K562 (cell line): Measurements from ENCODE around the gene OR9A4. TPM values are rescaled to one million over a fixed set of nuclear protein-coding genes. Genes with fewer than 3 reads are reported as not detected.

ENCODE experiments used
- ATAC-seq: fragments of 200-7000 bp; cut with Tn5 transposase; 3 replicates; pipeline ENCODE4 v1.9.1; 2020; ENCODE audit warnings: moderate library complexity
- BruUV-seq: library from RNA; stranded (reverse); fragments of 400-500 nt; replicated peaks from 2 replicates; lab custom pipeline; 2021; lab: Mats Ljungman, UMichigan
- CTCF ChIA-PET: fragments of 300-600 bp; formaldehyde crosslinking; extraction: SDS; loops from one replicate; lab custom pipeline; 2021; ENCODE audit warnings: low intra/inter-chr PET ratio; lab: Yijun Ruan, JAX
- POLR2A ChIA-PET: fragments of 300-600, 350-650 bp; sonication (Branson Sonifier 250); formaldehyde crosslinking; extraction: SDS; loops from one replicate; lab custom pipeline; 2021; ENCODE audit warnings: antibody characterized with exemption, inconsistent platforms; lab: Yijun Ruan, JAX
- DNase-seq, 4 experiments: peaks; one replicate each; pipeline versions ENCODE4 v3.0.0 to v3.0.0-alpha.2; 2011 to 2018; ENCODE audit warnings: low spot score in 3 of 4, mixed read lengths in 3 of 4; ENCODE audit errors: extremely low read depth in 1 of 4
- FAIRE-seq: peaks from 2 replicates; lab custom pipeline; 2011; peaks lifted over from hg19 to GRCh38; lab: Jason Lieb, UNC
- H2AFZ ChIP-seq: 2 replicates; pipeline ENCODE4 v1.6.0; 2011; ENCODE audit warnings: low read depth, low read length, control low read depth, inconsistent platforms
- H3K27ac ChIP-seq: fragments of 200-600 bp; 3 replicates; pipeline ENCODE4 v1.8.0; 2011; ENCODE audit warnings: low read depth, mild to moderate bottlenecking, control low read depth, inconsistent platforms, low read length, moderate library complexity, mixed read lengths; ENCODE audit errors: extremely low read depth
- H3K27me3 ChIP-seq, 2 experiments: fragments of 300-600 bp in 1 of 2; 2 replicates in 1 of 2; 3 replicates in 1 of 2; pipeline versions ENCODE4 v1.6.0 to v1.8.0; 2011; ENCODE audit warnings: inconsistent platforms in 2 of 2, low read length in 2 of 2, mild to moderate bottlenecking in 1 of 2, mixed read lengths in 1 of 2, moderate library complexity in 1 of 2; ENCODE audit not compliant: control insufficient read depth in 2 of 2, insufficient read depth in 2 of 2
- H3K36me3 ChIP-seq: fragments of 300-600 bp; 3 replicates; pipeline ENCODE4 v1.8.0; 2011; ENCODE audit warnings: mild to moderate bottlenecking, low read length, inconsistent platforms; ENCODE audit not compliant: control insufficient read depth, insufficient read depth
- H3K4me1 ChIP-seq, 2 experiments: fragments of 200-600 bp in 1 of 2; replicated peaks in 1 of 2; 2 replicates in 1 of 2; 3 replicates in 1 of 2; pipeline versions ENCODE4 v1.5.1 to v1.8.0; 2011; ENCODE audit warnings: inconsistent platforms in 2 of 2, low read length in 2 of 2, mild to moderate bottlenecking in 1 of 2, mixed read lengths in 1 of 2, moderate library complexity in 1 of 2; ENCODE audit not compliant: control insufficient read depth in 2 of 2, insufficient read depth in 2 of 2
- H3K4me2 ChIP-seq: 2 replicates; pipeline ENCODE4 v1.6.1; 2011; ENCODE audit warnings: low read length, control low read depth, inconsistent platforms, mixed read lengths; ENCODE audit not compliant: insufficient read depth
- H3K4me3 ChIP-seq: fragments of 200-600 bp; sonication (generic), shearing (Covaris generic); 2 replicates; pipeline ENCODE4 v1.5.1; 2016; ENCODE audit warnings: control low read depth, inconsistent platforms
- H3K79me2 ChIP-seq: fragments of 200-600 bp; 3 replicates; pipeline ENCODE4 v1.8.0; 2011; ENCODE audit warnings: low read length, inconsistent platforms; ENCODE audit not compliant: control insufficient read depth, insufficient read depth
- H3K9ac ChIP-seq, 2 experiments: 2 replicates each; pipeline versions ENCODE4 v1.6.0 to v1.6.1; 2011; ENCODE audit warnings: low read depth in 2 of 2, low read length in 2 of 2, control low read depth in 1 of 2, inconsistent platforms in 1 of 2, mild to moderate bottlenecking in 1 of 2, mixed read lengths in 1 of 2; ENCODE audit not compliant: insufficient read depth in 1 of 2
- H3K9me1 ChIP-seq: one replicate; pipeline ENCODE4 v1.6.0; 2011; ENCODE audit warnings: inconsistent platforms, mild to moderate bottlenecking, low read length, moderate library complexity; ENCODE audit not compliant: control insufficient read depth, insufficient read depth
- H3K9me3 ChIP-seq: replicated peaks from 2 replicates; pipeline ENCODE4 v1.5.1; 2011; ENCODE audit warnings: low read depth, low read length, inconsistent platforms; ENCODE audit not compliant: control insufficient read depth, insufficient read depth
- H4K20me1 ChIP-seq: replicated peaks from 2 replicates; pipeline ENCODE4 v1.6.1; 2011; ENCODE audit warnings: low read length, inconsistent platforms, mixed read lengths; ENCODE audit not compliant: control insufficient read depth, insufficient read depth
- ATF6 ChIP-seq: sonication (generic); formaldehyde crosslinking; IDR thresholded peaks from 2 replicates; pipeline ENCODE4 v1.4.0; 2020; ENCODE audit warnings: mild to moderate bottlenecking, missing genetic modification reagents
- DPF2 ChIP-seq: fragments of 450-650 bp; IDR thresholded peaks from 2 replicates; pipeline ENCODE4 v1.6.1; 2016
- FOXP1 ChIP-seq: sonication (generic); formaldehyde crosslinking; IDR thresholded peaks from 2 replicates; pipeline ENCODE4 v1.8.0; 2022; ENCODE audit warnings: mild to moderate bottlenecking, missing genetic modification reagents
- MAFF ChIP-seq: IDR thresholded peaks from 2 replicates; pipeline ENCODE4 v1.6.1; 2012; ENCODE audit warnings: low read length, improper control_type of control experiment
- ZBTB1 ChIP-seq: sonication (generic); formaldehyde crosslinking; IDR thresholded peaks from 2 replicates; pipeline ENCODE4 v1.8.1; 2023; ENCODE audit warnings: missing genetic modification reagents, low read depth, mild to moderate bottlenecking, borderline replicate concordance
- ZBTB43 ChIP-seq: sonication (generic); formaldehyde crosslinking; IDR thresholded peaks from 2 replicates; pipeline ENCODE4 v1.8.0; 2023; ENCODE audit warnings: mild to moderate bottlenecking, missing genetic modification reagents
- ZKSCAN3 ChIP-seq: fragments of 250-450 bp; sonication (Bioruptor Pico); IDR thresholded peaks from 2 replicates; pipeline ENCODE4 v1.4.0; 2020
- ZNF75A ChIP-seq: fragments of 450-650 bp; formaldehyde crosslinking; IDR thresholded peaks from 2 replicates; pipeline ENCODE4 v1.4.0; 2020; ENCODE audit warnings: mild to moderate bottlenecking
- WGBS: fragments of 100-300 bp; shearing (Covaris generic); methylation state at CpG from one replicate; pipeline ENCODE4 v1.1.6; 2016; ENCODE audit warnings: low coverage, mixed read lengths; ENCODE audit not compliant: insufficient coverage; ENCODE audit errors: missing lambda C conversion rate; 5-methylcytosine and 5-hydroxymethylcytosine counted together
- in situ Hi-C: fragments of 300-500 bp; cut with MboI; formaldehyde crosslinking; loops from 4 replicates; pipeline ENCODE4 v1.15.0; 2018; ENCODE audit warnings: inconsistent platforms, mixed read lengths
- intact Hi-C: fragments of 100-400 bp; cut with micrococcal nuclease; formaldehyde crosslinking; loops from 2 replicates; pipeline ENCODE4 v1.14.2; 2022
- polyA plus RNA-seq, 8 experiments: library from polyadenylated mRNA; depleted of rRNA in 4 of 8; stranded (reverse) in 5 of 8; unstranded in 3 of 8; fragments of >200 nt; fragmentation: Nextera tagmentation in 2 of 8; fragmentation: Illumina TruSeq in 1 of 8; extraction: Ambion mirVana in 2 of 8; extraction: Trizol in 1 of 8; gene quantifications; 2 replicates each; pipeline versions ENCODE4 v1.2.1 to v1.2.3, GENCODE V29; 2011 to 2014; ENCODE audit warnings: inconsistent platforms in 1 of 8, missing spikeins in 1 of 8
- total RNA-seq, 7 experiments: library from RNA; depleted of rRNA in 6 of 7; stranded (reverse); fragments of >200 nt in 6 of 7; fragmentation: Illumina TruSeq in 2 of 7; extraction: Trizol in 2 of 7; gene quantifications; 2 replicates each; pipeline versions ENCODE4 v1.2.1 to v1.2.3, GENCODE V29; 2011 to 2021; ENCODE audit warnings: low replicate concordance in 1 of 7

The OR9A4 gene
- total and polyA plus RNA-seq, 9 of the 15 experiments (the other 6 are each of a cell fraction or from before 2014, with no cell fraction given) = not detected

DNA sequence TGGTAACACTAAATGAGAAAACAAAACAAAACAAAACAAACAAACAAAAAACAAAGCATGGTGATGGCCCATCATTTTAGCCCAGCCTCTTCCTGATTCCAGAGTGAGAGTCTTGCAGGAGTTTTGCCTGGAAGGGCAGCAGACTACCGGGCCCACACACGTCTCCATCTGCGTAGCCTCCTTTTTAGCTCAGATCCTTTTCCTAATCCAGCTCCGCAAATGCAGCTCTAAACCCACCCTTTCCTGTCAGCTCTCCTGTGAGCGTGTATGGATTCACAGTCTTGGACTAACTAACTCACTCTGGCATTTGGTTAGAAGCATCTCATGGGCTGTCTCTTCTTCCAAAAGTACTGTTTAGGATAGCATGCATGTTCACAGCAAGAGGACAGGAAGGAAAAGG, 14.0 kb downstream of the OR9A4 start:
- no peaks in the 10 kb centered on the region for H3K79me2 ChIP-seq
- no peaks in the 10 kb centered on the region for H4K20me1 ChIP-seq
- no peak for DNase-seq
- ATAC-seq = no peak
- no peak overlapping the region for H3K27ac ChIP-seq
- H3K9me3 ChIP-seq = no peaks in the 10 kb centered on the region
- WGBS = 0% methylated on average over 5 of the region's 5 CpGs
- in situ Hi-C loops = no loop called here
- H3K9me1 ChIP-seq = no peaks in the 10 kb centered on the region
- H3K9ac ChIP-seq = no peak overlapping the region
- no peaks in the 10 kb centered on the region for H3K36me3 ChIP-seq
- no peak overlapping the region for H3K4me2 ChIP-seq
- H3K4me3 ChIP-seq = no peak overlapping the region
- intact Hi-C loops = no loop called here
- no peak for FAIRE-seq
- H2AFZ ChIP-seq = no peak overlapping the region
- ChIA-PET CTCF (no interaction called here), POLR2A (no interaction called here)
- H3K27me3 ChIP-seq = no peaks in the 10 kb centered on the region
- TF ChIP-seq ZNF75A (CRISPR knock-in tag) (no peak), ZKSCAN3 (no peak), FOXP1 (CRISPR knock-in tag) (no peak), ZBTB43 (no peak), DPF2 (no peak), MAFF (no peak), ZBTB1 (CRISPR knock-in tag) (no peak), ATF6 (no peak)
- BruUV-seq = no TSS peak
- no peaks in the 10 kb centered on the region for H3K4me1 ChIP-seq
